ENCODE results near the gene OVAAL.

OVAAL gene

GRCh38 chr1:180558664-180559063 lies at the start of gene OVAAL:
Gene OVAAL (plus strand): TSS chr1:180558964.
- peaks cover 26% of the 10 kb centered on the region for H3K27me3 Mint-ChIP-seq
- no peaks in the 10 kb centered on the region for H3K4me1 Mint-ChIP-seq
- no peak within 1 kb of the TSS for H3K27ac Mint-ChIP-seq
- H3K9me3 Mint-ChIP-seq, result no peaks in the 10 kb centered on the region
- ATAC-seq (no peak), DNase-seq (no peak)
- H3K4me3 Mint-ChIP-seq, result no peak within 1 kb of the TSS

DNA sequence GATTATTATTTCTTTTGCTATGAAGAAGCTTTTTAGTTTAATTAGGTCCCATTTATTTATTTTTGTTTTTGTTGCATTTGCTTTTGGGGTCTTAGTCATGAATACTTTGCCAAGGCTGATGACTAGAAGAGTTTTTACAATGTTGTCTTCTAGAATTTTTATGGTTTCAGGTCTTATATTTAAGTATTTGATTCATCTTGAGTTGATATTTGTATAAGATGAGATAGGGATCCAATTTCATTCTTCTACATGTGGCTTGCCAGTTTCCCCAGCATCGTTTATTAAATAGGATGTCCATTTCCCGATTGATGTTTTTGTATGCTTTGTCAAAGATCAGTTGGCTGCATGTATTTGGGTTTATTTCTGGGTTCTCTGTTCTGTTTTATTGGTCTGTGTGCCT lies 47.9 kb upstream of the OVAAL start:
- Mint-ChIP-seq H3K9me3 (no peaks in the 10 kb centered on the region), H3K27me3 (peaks cover 8% of the 10 kb centered on the region), H3K27ac (no peak overlapping the region), H3K4me1 (no peaks in the 10 kb centered on the region), H3K4me3 (no peak overlapping the region)
- ATAC-seq, result no peak
- no peak for DNase-seq

DNA sequence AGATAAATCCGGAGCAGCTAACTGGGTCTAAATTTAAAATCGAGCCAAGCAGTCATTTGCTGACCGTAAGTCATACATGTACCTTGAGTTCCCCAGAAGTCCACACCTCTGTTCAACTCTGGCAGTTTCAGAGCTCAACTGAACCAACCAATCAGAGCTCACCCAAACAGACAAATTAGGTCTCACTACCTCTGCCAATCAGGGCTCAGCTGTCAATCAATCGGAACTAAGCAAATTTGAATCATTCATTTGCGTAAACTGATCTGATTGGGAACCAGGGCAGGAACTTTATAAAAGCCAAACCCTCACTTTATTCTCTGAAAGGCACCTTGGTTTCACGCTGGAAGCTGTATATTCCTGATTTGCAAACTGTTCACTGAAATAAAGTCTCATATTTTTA lies 45.2 kb upstream of the OVAAL start:
- Mint-ChIP-seq H3K4me3 (no peak overlapping the region), H3K27ac (no peak overlapping the region), H3K27me3 (peaks cover 8% of the 10 kb centered on the region), H3K4me1 (no peaks in the 10 kb centered on the region), H3K9me3 (no peaks in the 10 kb centered on the region)
- ATAC-seq (no peak), DNase-seq (no peak)

- Mint-ChIP-seq H3K9me3 (no peaks in the 10 kb centered on the region), H3K4me1 (no peaks in the 10 kb centered on the region), H3K4me3 (no peak overlapping the region), H3K27me3 (peaks cover 15% of the 10 kb centered on the region), H3K27ac (no peak overlapping the region)
- ATAC-seq, result no peak
- no peak for DNase-seq
Measured at GRCh38 chr1:180515364-180515763, 43.4 kb upstream of the OVAAL start.

GRCh38 chr1:180515857-180516388 lies 42.8 kb upstream of the OVAAL start:
- Mint-ChIP-seq H3K27me3 (peaks cover 12% of the 10 kb centered on the region), H3K27ac (peak overlapping the region in 1 of 2 donors; percentile 83), H3K9me3 (no peaks in the 10 kb centered on the region), H3K4me3 (no peak overlapping the region), H3K4me1 (no peaks in the 10 kb centered on the region)
- ATAC-seq (peak; percentile 97), DNase-seq (peak; percentile 51 to 66)

DNA sequence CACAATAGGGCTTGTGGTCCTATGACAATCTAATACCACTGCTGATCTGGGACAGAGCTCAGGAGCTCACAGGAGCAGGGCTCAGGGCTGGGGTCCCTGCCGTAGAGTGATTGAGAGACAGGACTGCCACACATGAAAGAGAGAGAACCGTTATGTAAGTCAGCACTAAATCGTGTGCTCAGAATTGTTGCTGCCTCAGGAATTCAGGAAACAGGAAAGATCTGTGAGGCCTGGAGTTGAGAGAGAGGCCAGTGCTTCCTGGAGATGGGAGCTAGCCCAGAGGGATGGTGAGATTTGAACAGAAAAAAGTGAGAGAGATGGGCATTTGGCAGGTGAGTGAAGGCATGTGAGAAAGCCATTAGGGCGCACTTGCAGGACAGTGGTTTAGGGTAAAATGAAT lies 38.9 kb upstream of the OVAAL start:
- Mint-ChIP-seq H3K4me3 (no peak overlapping the region), H3K27me3 (peaks cover 7% of the 10 kb centered on the region), H3K27ac (no peak overlapping the region), H3K9me3 (no peaks in the 10 kb centered on the region), H3K4me1 (no peaks in the 10 kb centered on the region)
- DNase-seq (no peak), ATAC-seq (no peak)

DNA sequence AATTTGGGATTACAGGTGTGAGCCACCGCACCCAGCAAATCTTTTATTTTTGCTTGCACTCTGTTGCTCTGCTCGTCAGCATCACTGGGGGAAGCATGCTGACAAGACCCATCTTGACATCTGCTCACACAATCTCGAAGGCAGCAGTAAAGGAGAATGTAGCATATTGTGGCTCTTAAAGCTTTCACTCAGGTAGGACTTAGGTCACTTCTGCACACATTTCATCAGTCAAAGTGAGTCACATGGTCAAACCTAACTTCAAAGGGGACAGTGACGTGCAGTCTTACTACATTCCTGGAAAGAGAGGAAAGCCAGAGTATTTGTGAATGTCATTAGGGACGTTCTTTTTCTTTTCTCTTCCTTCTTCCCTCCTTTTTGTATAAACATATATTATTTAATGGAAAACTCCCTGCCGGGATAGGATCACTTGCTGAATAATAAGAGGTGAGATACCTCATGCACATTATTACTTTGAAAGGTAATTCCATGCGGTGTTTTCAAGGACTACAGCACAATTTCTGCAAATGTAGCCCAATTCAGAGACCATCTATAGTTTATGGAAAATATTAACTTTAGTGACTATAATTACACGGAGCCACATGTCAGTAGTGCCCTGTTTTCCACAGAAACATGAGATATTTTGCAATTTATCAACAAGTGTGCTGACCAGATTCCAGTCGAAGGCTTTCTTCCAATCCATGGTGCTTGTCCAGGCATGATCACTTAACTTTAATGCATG lies 37.1 kb upstream of the OVAAL start:
- H3K9me3 Mint-ChIP-seq, result no peaks in the 10 kb centered on the region
- H3K4me3 Mint-ChIP-seq, result no peak overlapping the region
- H3K27ac Mint-ChIP-seq, result no peak overlapping the region
- DNase-seq, result no peak
- H3K4me1 Mint-ChIP-seq, result no peaks in the 10 kb centered on the region
- ATAC-seq, result no peak
- peaks cover 7% of the 10 kb centered on the region for H3K27me3 Mint-ChIP-seq

DNA sequence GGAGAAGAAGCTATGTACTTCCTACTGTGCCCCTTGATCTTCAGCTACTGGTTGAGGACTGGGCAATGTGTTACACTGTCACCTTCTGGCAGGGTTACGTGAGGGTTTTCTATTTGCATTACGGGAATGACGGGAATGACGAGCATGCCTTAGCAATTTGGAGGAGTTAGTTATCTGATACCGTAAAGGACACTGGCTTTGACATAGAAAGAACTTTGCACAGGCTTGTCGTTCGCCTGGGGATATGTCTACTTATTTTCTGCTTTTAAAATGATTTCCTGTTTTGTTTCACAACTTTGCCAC lies 36.6 kb upstream of the OVAAL start:
- Mint-ChIP-seq H3K4me3 (no peak overlapping the region), H3K27ac (no peak overlapping the region), H3K27me3 (peaks cover 7% of the 10 kb centered on the region), H3K9me3 (no peaks in the 10 kb centered on the region), H3K4me1 (no peaks in the 10 kb centered on the region)
- no peak for ATAC-seq
- no peak for DNase-seq

DNA sequence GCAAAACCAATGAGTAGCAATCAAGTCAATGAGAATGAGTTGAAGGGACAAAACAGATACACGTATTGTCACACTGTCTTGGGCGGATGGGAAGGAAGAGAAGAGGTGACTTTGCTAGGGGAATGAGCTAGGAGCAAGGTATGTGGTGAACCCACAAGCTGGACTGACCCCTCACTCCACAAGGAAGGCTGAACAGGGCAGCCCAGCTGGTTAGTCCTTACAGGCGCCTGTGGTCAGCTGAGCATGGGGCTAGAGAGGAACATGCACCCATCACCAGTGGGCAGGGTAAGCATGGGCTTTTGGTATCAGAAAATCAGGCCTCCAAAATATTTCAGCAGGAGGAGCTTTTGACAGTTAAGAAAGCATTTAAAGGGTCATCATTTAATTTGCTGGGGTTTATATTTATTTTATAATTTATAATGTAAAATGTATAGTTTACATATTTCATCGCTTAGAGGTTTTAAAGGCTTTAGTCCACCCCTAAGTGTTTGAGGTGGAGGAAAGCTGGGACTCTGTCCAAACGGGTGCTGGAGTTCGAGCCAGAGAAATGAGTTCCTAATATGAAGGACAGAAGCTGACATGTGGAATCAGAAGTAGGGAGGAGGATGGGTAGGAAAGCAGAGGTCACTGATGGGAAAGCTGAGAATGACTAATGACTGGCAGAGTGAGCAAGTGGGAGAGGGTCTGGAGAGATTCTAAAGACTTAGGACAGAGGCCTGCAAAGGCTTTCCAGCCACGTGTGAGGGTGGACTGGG lies 34.4 kb upstream of the OVAAL start:
- ATAC-seq, result no peak
- Mint-ChIP-seq H3K4me3 (no peak overlapping the region), H3K9me3 (no peaks in the 10 kb centered on the region), H3K27ac (no peak overlapping the region), H3K27me3 (peaks cover 4% of the 10 kb centered on the region), H3K4me1 (no peaks in the 10 kb centered on the region)
- DNase-seq, result no peak

- H3K27me3 Mint-ChIP-seq, result no peaks in the 10 kb centered on the region
- no peaks in the 10 kb centered on the region for H3K9me3 Mint-ChIP-seq
- ATAC-seq (no peak), DNase-seq (no peak)
- no peaks in the 10 kb centered on the region for H3K4me1 Mint-ChIP-seq
- H3K4me3 Mint-ChIP-seq, result peak overlapping the region in 1 of 2 donors; percentile 8
- no peak overlapping the region for H3K27ac Mint-ChIP-seq
Measured at GRCh38 chr1:180524915-180525714, 33.6 kb upstream of the OVAAL start.

DNA sequence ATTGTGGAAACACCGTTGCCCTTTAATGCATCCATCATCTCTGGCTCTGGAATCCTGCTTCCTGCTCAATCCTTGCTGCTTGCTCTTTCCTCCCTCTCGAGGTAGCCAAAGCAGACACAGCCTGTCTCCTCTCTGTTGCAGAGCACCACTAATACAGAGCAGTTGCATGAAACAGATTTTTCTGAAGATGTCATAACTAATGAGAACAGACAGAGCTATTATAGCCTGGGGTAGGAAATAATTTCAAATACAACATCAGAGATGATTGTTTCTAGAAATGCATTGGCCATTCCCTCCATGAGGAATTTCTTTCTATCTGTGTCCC lies 33.1 kb upstream of the OVAAL start:
- no peak for DNase-seq
- no peak for ATAC-seq
- Mint-ChIP-seq H3K9me3 (no peaks in the 10 kb centered on the region), H3K4me3 (peak overlapping the region in 1 of 2 donors; percentile 8), H3K27me3 (no peaks in the 10 kb centered on the region), H3K27ac (no peak overlapping the region), H3K4me1 (no peaks in the 10 kb centered on the region)

DNA sequence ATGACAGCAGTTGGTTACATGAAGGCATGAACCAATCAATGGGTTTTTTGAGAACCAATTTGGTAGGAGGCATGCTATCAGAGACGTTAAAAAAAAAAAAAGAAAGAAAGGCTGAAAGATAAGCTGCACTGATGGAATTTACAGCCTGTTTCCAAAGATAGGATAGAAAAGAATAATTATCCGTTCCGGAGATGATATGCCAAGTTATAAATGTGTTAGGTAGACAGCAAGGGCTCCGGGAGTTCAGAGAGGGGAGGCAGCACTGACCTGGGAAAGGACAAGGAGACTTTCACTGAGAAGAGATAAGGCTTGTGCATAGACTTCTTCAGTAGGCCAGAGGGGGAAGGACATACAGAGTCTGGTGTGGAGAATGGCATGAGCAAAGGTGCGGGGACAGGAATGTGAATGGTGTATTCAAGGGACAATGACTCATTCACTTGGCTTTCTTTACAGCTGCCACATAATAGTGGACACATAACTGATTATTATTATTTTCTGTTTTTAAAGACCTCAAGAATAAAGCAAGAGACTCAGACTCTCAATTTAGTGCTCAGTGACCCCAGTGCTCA lies 31.6 kb upstream of the OVAAL start:
- H3K27me3 Mint-ChIP-seq, result no peaks in the 10 kb centered on the region
- H3K4me3 Mint-ChIP-seq, result no peak overlapping the region
- ATAC-seq (no peak), DNase-seq (no peak)
- no peaks in the 10 kb centered on the region for H3K9me3 Mint-ChIP-seq
- H3K27ac Mint-ChIP-seq, result no peak overlapping the region
- H3K4me1 Mint-ChIP-seq, result no peaks in the 10 kb centered on the region

DNA sequence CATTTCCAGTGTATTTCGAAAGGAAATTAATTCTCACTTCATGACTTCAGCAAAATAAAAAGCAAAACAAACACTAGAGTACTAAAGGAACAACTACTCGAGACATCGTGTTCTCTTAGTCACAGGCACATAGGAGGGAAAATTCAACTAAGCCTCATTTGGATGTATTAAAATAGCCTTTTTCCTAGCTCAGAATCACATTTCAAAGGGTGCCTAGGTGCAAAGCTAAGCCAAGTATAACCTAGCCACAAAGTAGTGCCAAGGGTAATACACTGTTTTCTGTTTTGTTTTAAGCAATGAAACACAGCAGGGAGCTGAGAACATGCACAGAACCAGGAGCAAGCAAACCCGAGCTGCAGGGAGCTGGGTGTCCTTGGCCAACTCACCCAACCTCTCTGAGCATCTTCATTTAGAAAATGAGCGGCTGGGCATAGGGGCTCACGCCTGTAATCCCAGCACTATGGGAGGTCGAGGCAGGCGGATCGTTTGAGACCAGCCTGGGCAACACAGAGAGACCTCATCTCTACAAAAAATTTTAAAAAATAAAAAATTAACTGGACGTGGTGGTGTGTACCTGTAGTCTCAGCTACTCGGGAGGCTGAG lies 29.8 kb upstream of the OVAAL start:
- ATAC-seq, result no peak
- Mint-ChIP-seq H3K4me1 (no peaks in the 10 kb centered on the region), H3K27ac (no peak overlapping the region), H3K4me3 (no peak overlapping the region), H3K27me3 (peaks cover 5% of the 10 kb centered on the region), H3K9me3 (no peaks in the 10 kb centered on the region)
- DNase-seq, result no peak

GRCh38 chr1:180530501-180530900 lies 28.3 kb upstream of the OVAAL start:
- H3K4me3 Mint-ChIP-seq, result no peak overlapping the region
- H3K4me1 Mint-ChIP-seq, result no peaks in the 10 kb centered on the region
- no peaks in the 10 kb centered on the region for H3K9me3 Mint-ChIP-seq
- DNase-seq (no peak), ATAC-seq (no peak)
- H3K27me3 Mint-ChIP-seq, result peaks cover 12% of the 10 kb centered on the region
- no peak overlapping the region for H3K27ac Mint-ChIP-seq

DNA sequence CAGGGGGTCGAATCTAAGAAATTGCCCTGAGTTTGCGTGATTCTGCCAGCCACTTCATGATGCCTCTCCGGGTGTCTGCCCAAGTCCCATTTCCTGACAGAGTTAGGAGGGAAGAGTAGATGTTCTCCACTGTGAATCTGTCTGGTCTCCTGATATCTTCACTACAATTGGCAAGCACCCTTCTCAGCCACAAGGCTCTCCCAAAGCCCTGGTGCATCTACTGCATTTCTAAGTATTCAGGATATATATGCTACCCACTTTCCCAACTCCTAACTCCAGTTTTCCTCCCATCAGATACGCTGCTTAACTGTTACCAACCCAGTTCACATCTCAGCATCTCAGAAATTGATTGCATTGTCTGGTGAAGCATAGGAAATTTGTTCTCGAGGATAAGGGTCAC lies 25.9 kb upstream of the OVAAL start:
- Mint-ChIP-seq H3K27me3 (peaks cover 19% of the 10 kb centered on the region), H3K4me3 (no peak overlapping the region), H3K4me1 (no peaks in the 10 kb centered on the region), H3K9me3 (no peaks in the 10 kb centered on the region), H3K27ac (no peak overlapping the region)
- ATAC-seq (no peak), DNase-seq (no peak)
